Measurements from ENCODE around the gene NTM.

- TF ChIP-seq, protein P1, sequence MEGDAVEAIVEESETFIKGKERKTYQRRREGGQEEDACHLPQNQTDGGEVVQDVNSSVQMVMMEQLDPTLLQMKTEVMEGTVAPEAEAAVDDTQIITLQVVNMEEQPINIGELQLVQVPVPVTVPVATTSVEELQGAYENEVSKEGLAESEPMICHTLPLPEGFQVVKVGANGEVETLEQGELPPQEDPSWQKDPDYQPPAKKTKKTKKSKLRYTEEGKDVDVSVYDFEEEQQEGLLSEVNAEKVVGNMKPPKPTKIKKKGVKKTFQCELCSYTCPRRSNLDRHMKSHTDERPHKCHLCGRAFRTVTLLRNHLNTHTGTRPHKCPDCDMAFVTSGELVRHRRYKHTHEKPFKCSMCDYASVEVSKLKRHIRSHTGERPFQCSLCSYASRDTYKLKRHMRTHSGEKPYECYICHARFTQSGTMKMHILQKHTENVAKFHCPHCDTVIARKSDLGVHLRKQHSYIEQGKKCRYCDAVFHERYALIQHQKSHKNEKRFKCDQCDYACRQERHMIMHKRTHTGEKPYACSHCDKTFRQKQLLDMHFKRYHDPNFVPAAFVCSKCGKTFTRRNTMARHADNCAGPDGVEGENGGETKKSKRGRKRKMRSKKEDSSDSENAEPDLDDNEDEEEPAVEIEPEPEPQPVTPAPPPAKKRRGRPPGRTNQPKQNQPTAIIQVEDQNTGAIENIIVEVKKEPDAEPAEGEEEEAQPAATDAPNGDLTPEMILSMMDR (IDR thresholded peaks at IDR 0.05; ENCODE audit: low read depth, low read length) = no peak
- TF ChIP-seq EZH2phosphoT487 (IDR thresholded peaks at IDR 0.05; ENCODE audit: low read depth) = no peak
Measured at GRCh38 chr11:131465039-131465438, 94.6 kb downstream of the NTM start.

Data from OCI-LY3 (cell line).